ENCODE measurements around the gene DUSP10.

DUSP10 gene

DNA sequence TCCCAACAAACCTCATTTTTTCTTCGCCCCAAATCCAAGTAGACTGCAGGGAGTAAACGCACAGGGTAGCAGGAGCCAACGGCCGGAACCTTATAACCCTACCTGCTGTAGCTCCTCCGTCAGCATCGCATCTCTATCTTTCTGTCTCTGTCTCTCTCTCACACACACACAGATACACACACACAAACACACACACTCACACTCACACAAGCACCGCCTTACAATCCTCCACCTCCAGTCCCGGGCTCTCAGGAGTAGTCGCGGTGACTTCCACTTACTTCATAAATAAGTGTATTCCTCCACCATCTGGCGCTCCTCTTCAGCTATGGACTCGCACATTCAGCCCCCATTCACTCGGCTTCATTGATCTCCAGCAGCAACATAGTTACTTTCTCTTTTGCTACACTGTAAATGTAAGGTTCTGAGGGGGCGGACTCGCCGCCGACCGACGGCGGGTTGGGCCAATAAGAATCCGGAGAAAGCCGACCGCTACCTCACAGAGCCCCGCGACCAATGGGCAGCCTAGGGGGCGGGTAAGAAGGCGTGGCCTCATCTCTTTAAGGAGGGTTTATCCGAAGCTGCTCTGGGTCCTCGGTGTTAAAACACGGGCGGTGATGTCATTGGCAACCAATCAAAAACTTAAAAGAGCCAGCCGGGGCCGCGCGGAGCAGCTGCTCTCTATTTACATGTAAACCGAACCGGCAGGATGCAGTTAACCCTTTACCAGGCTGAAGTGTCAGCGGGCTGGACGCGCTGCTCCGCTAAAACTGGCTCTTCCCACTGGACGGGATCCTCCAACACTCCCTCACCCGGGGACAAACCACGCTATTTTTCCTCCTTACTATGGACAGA, at the start of gene DUSP10:
Gene DUSP10 (minus strand): TSS at position 387 of the 852 bp plus-strand sequence. CDS start 2,345 bp downstream, outside the sequence.
- DNase-seq: peak in 1 of 2 experiments; percentile 33

DNA sequence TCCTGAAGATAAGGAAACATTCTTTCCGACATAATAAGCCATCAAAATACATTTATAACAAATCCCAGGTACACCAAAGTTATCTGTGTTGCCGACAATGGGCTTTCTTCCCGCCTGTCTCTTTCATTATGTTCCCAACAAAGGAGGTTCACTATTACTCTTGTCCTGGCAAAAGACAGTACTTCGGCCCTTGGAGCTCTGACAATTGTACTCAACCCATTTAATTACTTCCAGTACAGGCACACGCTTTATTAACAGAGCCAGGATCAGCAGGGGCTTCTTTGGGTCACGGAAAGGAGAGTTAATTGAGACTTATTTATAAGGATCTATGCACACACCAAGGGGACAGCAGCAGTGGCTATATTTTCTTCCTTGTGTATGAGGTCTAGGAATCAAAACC, 46.6 kb upstream of the DUSP10 start:
- no peak for DNase-seq

DNA sequence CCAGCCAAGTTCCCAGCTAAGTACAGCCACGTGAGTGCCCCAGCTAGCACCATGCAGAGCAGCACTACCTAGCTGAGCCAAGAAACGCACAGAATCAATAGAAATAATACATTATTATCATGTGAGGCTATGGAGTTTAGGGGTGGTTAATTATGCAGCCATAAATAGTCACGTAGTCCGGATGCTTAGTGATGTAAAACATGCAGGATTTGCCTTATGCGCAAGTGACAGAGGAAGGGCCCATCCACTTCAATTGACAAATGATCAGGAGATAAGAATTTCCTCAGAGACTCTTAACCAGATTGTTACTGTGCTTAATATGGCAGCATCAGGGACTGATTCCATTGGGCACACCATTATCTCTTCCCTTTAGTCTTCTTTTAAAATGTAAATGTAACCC, 44.8 kb upstream of the DUSP10 start:
- DNase-seq: no peak

DNA sequence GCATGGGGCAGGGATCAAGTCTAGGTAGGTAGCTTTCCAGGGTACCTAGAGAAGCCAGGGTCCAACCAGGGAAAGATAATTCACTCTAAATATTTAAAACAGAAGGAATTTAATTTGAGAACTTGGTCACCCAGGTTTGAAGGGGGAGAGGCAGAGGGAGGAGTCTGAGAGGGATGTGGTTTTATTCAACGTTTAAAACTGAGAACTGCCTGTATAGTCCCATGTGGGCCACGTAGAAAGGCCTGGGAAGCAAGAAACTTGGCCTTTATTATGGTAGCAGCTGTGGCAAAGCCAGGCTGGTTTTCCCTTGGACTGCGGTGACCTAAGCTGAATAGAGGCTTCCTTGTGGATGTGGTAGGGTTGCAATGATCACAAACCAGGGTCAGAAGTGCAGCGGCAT, 42.0 kb upstream of the DUSP10 start:
- no peak for DNase-seq

DNA sequence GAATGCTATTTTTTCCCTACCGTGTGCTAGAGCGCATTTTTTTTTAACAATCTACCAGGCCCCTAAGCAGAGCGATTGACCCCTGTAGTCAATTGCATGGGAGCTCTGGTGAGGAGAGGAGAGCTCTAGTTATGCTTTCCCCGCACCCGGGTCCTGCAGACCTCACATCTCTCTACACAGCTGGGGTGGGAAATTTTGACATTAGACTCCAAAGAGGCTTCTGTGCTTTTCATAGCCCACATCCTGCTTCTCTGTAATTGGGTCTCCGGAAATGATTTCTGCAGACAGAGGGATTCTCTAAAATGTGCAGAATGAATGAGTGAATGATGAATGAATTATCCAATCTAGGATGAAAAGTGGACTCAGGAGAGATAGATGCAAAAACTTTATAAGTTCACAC, 41.5 kb upstream of the DUSP10 start:
- no peak for DNase-seq

DNA sequence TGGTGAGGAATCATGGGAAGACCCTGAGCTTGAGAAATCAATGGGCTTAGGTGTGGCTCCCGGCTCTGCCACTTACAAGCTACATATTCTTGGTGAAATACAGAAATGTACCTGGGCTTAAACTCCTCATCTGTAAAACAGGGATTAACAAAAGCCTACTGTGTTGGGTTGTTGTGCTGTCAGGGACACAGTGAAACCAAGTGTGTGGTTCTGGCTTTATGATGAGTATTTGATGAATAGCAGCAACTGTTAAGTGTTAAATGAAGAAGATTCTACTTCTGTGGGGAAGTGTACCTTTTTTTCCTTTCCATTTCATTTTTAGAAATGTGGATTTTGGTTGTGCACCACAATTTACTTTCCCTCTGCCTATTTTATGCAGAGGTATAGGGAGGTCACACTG, 41.1 kb upstream of the DUSP10 start:
- no peak for DNase-seq

DNA sequence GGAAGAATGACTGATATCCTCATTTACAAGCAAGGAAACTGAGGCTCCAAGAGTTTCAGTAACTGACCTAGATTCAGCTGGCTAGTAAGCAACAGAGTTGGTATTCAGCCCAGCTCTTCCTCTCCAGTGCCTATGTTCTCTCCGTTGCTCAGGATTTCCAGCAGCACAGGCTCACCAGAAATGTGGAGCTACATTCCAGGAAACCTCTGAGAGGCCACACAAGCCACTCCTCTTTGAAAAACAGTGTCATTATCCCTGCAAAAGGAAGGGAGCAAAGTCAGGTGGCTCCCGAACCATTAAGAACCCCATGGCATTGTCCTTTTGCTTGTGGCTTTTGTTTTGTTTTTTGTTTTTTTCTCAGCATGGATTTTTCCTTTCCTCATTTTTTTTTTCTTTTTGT, 40.6 kb upstream of the DUSP10 start:
- DNase-seq: no peak

DNA sequence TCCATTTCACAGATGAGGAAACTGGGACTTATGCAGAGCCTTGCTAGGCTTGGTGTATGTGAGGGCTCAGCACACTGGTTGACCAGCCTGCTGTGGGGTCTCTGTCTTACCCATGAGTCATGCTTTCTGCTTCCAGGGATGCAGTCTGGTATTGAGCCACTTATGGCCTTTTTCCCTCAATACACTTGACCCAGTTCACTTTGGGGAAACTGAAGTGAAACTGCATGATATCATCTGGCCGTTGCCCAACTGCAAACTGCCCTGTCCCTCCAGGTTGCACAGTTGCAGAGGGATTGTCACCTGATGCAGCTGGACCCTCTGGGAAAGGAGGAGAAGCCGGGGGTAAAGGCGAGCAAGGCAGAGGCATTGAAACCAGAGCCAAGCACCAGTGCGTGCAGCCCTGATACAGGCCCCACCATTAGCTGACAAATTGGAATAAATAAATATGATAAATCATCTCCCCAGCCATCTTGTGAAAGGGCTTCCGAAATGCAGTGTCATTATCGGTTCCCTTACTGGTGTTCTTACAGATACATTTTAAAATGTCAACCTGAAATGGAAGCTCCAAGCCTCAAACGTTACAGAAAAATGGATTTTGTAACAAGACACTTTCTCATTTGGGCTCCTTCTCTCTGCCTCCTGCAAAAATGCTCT, 39.3 kb upstream of the DUSP10 start:
- no peak for DNase-seq

DNA sequence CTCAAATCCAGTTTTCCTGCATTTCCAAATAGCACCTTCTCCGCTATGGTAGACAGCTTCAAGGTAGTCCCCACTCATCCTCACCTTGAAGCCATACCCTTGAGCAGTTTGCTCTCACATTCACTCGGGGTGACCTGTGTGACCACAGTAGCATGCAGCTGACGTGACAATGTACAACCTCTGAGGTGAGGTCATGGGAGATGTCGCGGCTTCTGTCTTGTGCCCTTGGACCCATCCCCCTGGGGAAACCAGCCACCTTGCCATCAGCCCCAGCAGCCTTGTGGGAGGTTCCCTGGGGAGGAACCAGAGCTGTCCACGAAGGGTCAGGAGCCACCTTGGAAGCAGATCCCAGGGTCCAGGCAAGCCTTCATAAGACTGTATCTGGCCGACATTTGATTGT, 38.3 kb upstream of the DUSP10 start:
- DNase-seq: no peak

DNA sequence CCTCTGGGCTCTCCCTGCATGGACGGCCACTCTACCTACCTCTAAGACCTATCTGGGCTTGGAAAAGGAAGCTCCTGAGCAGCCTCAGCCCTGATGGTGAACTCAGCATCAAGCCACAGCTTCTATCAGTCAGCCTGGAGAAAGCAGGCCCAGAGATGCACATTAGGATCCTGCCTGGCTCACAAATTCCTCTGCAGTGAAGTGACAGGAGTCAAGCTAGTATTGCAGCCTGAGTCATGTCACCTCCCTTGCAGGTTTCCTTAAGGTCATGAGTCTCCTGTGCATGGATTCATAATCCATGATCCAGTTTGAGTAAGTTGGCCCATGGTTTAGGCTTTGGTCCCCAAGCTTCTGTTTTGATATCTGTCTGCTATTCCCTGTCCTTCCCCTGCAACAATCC, 37.9 kb upstream of the DUSP10 start:
- no peak for DNase-seq

DNA sequence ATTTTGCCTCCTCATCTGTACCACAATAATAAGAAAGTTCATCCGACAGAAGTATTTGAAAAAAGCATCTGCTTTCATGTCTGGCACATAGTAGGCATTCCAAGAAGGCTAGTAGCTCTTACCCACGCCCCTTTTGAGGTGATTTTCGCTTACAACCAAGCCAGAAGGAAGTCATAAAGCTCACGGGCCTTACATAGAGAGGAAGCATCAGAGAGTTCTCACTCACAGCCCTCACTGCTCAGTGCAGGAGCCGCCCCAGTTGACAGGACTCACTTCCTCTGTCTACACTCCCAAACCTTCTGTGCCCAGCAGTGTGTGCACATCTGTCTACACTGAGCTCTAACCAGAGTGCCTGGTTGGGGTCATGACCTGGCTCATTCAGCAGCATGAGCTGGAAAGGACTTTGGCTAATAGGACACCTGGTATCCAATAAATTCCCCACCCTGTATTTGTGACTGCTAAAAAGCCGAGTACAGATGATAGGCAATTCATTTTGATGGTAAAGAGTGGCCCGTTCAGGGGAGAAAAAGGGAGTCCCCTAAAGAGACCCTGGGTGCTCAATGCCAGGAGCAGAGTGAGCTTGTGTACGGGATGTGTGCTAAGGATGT, 36.8 kb upstream of the DUSP10 start:
- no peak for DNase-seq

DNA sequence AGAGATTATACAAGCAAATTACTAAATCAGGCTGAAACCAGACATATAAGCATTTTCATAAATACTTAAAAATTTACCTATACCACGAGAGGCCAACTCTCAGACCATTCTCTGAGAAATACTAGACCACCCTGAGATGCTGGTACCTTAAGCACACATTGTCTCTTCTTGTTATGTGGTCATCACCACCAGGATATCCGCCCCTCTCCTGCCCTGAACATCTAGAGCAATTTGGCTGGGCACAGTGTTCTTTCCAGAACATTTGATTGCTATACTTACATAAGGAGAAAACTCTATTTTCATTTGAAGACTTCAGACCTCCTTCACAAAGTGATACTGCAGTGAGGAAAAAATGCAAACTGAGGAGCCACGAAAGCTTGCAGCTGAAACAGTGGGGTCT, 36.2 kb upstream of the DUSP10 start:
- DNase-seq: no peak

DNA sequence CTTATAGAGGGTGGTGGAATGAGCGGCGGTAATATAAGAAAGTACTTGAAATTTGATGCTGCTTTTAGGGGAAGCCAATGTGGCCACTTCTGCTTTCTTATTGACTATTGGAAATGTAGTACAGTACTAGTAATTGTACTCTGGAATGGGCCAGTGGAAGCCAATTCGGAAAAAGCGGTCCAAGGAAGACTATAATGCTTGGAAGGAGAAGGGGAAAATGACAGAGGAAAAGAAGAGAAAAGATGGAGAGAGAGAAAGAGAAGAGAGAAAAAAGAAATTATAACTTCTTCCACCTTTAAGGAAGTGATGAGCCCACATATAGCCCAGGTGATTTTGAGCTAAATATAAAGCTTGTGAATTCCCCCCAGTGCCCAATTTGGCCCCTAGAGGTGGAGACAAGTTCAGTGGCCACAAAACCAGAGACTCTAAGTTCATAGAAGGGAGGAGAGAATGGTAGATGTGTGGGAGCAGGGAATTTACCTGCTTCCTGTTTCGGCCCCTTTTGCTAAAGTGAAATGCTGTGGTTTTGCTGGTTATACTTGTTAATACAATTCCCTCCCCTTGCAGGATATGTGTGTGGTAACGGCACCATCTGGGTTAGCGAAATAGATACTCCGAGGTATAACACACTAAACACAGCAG, 35.7 kb upstream of the DUSP10 start:
- DNase-seq: no peak

DNA sequence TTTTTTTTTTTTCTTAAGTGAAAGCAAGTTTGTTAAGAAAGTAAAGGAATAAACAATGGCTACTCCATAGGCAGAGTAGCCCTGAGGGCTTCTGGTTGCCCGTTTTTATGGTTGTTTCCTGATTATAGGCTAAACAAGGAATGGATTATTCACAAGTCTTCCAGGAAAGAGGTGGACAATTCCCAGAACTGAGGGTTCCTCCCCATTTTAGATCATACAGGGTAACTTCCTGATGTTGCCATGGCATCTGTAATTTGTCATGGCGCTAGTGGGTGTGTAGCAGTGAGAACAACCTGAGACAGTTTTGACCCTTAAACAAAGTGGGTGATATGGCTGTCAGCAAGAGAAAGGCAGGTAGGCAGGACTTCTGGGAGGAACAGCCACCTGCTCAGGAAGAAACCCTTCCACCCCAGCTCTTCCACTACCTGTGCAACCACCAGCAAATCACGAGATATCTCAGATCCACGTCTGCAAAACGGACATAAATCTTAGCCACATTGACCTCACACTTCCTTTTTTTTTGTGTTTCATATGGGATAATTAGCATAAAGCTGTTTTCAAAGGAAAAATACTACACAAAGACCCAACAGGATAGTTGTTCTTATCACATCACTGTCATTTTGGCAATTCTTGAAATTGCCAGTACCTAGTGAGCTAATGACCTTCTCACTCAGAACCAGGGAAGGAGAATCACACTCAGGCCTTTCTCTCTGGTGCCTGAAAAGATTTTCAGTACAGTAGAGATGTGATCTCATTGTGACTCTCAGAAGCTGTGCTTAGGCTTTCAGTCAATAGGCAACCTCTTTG, 34.8 kb upstream of the DUSP10 start:
- DNase-seq: no peak

DNA sequence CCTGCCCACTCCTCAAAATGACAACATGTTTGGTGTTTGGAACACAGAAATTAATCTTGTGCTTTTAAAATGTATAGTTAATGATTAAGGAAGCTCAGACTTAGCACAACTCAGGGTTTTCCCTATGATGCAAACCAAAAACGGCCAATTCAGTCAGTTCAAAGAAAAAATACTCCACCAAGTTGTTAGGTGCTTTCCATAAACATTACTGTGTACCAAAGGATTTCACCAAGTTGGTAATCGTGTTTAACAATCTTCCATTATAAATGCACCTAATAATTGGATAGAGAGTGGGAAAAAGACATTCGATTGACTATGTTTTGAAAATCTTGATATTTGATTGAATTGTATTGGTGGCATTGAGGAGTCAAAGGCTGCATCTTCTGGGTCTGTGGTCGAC, 33.3 kb upstream of the DUSP10 start:
- DNase-seq: no peak

DNA sequence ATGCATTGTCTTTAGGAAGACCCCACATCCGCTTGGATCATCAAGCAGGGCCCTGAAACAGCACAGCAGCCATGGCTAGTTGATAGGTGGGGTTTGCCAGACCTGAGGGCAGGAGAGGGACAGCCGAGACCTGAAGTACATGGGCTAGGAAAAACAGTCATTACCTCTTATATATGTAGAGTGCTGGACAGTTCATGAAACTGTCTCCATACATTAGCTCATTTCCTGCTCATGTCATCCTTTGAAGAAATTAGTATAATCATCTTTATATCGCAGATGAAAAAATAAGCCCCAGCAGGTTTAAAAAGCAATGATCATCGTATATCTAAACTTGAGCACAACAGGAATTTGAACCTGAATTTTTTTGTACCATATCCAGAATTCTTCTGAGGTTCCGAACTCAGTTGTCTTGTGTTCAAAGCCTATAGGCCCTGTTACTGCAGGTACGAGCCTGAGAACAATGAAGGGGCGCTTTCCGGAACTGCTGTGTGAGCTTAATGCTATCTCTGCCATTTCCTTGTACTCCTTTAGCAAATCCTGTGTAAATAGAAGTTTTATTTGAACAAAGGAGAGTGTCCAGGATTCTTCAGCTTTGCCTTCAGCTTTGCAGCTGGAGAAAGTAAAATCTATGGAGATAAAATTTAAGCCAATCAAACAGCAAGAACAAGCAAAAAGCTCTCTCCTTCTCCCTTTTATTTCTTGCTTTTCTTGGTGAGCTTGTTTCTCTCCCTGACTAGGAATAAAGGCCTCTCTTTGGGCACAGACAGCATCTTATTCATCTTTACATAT, 32.4 kb upstream of the DUSP10 start:
- no peak for DNase-seq

DNA sequence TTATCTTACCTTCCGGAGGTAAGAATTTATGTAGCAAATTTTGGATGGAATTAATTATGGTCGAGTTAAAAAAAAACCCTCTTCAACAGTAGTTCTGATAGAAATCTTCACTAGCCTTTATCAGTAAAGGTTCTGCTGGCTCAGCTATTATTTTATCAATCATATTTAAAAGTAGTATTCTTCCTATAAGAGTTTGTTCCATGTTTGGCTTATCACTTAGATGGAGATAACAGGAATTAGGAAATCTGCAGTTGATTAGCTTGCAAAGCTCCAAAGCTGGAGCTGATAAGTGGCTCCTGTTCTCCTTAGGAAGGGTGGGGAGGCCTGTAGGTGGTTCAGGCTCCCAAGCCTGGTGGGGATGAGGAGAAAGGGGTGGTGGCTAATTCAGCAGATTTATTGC, 31.5 kb upstream of the DUSP10 start:
- DNase-seq: no peak

DNA sequence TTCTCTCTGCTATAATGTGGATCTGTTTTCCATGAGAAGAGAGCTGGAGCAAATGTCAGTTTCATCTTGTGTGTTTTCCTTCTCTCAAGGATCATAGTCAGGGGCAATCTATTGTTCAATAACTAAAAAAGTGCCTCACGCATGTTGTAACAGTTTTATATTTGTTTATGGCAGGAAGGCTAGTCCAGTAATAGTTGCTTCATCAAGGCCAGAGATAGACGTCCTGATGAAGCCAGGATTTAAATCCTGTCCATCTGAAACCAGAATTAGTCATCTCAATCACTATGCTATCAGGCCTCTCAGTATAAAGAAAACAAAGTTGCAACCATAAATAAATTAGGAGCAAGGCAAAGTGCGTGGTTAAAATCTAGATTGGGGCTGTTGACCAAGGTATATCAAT, 30.2 kb upstream of the DUSP10 start:
- DNase-seq: no peak

DNA sequence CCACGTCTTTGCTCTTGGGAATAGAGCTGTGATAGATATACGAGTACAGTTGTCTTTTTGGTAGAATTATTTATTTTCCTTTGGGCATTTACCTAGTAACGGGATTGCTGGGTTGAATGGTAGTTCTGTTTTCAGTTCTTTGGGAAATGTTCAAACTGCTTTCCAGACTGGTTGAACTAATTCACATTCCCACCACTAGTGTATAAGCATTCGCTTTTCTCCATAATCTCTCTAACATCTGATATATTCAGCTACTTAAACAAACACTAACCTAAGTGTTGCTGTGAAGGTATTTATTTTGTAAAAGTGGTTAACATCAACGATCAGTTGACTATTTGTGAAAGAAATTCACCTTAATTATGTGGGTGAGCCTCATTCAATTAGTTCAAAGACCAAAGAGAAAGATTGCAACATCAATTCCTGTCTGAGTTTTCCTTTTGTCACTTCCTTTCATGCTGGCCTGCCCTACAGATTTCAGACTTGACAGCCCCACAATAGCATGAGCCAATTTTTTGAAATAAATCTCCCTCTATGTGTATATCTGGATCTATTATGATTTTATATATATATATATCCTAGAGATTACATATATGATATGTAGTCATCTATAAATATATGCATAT, 26.7 kb upstream of the DUSP10 start:
- DNase-seq: no peak

DNA sequence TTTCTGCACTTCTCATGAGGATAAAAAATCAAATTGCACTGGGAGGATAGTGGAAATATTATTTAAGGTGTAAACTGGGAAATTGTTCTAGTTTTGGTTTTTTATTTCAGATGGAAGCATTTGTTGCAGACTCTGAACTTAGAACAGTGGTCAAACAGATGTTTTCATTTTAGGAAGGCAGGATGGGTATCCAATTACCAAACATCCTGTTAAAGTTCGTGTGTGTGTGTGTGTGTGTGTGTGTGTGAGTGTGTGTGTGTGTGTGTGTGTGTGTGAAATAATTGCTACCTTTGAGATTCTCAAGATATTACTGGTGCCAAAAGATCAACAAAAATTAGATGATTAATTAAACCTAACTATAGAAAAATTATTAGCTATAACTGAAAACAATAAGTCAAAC, 24.3 kb upstream of the DUSP10 start:
- no peak for DNase-seq

DNA sequence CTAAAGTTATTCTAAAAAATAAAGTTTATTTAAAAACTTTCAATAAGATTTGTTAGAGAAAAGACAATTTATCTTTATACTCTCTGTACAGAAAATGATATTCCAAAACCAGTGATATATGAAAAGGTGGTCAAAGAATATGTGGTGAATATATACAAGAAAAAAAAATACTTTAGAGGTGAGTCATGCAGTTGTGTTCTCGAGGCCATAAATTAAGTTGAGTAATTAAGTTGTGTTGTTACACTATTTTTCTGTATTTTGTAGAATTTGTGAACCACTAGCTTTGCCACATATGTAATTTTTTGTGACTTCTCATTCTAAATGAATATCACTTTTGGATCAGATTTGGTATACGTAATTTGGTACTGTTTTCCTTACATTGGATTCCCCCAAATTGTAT, 23.6 kb upstream of the DUSP10 start:
- no peak for DNase-seq
